Caco-2 (cell line): ENCODE results near the gene VAV2. TPM values are rescaled to one million over a fixed set of nuclear protein-coding genes. Genes with fewer than 3 reads are reported as not detected.

Experiments
- BruUV-seq: library from RNA; stranded (reverse); fragments of 400-500 nt; replicated peaks from 2 replicates; lab custom pipeline; 2021; lab: Mats Ljungman, UMichigan
- CTCF ChIA-PET: fragments of 300-600 bp; sonication (Branson Sonifier 250); formaldehyde crosslinking; loops from one replicate; lab custom pipeline; 2022; ENCODE audit warnings: antibody characterized with exemption; lab: Charles Lee
- POLR2A ChIA-PET: fragments of 300-600 bp; sonication (Branson Sonifier 250); formaldehyde crosslinking; loops from one replicate; lab custom pipeline; 2022; ENCODE audit warnings: antibody characterized with exemption; lab: Charles Lee
- DNase-seq, 2 experiments: peaks; one replicate each; pipeline versions ENCODE4 v3.0.0 to v3.0.0-alpha.2; 2020 to 2022
- H3K27me3 ChIP-seq: replicated peaks from 2 replicates; pipeline ENCODE4 v1.6.0; 2011; ENCODE audit warnings: low read length; ENCODE audit not compliant: control insufficient read depth, insufficient read depth
- H3K36me3 ChIP-seq: 2 replicates; pipeline ENCODE4 v1.5.1; 2011; ENCODE audit warnings: low read length; ENCODE audit not compliant: control insufficient read depth, insufficient read depth
- H3K4me1 ChIP-seq: fragments of 250-450 bp; sonication (Bioruptor Pico); 2 replicates; pipeline ENCODE4 v1.5.1; 2020; ENCODE audit warnings: mild to moderate bottlenecking
- H3K4me3 ChIP-seq: 2 replicates; pipeline ENCODE4 v1.5.1; 2011; ENCODE audit warnings: low read depth, mild to moderate bottlenecking, control low read depth, low read length
- H3K9me3 ChIP-seq: fragments of 250-450 bp; sonication (Bioruptor Pico); 2 replicates; pipeline ENCODE4 v1.5.1; 2020; ENCODE audit warnings: mild to moderate bottlenecking, moderate library complexity
- H3K27ac Mint-ChIP-seq: one replicate; pipeline ENCODE4 v1.8.0; 2022; ENCODE audit warnings: mixed read lengths; ENCODE audit not compliant: unreplicated experiment
- H3K27me3 Mint-ChIP-seq: one replicate; pipeline ENCODE4 v1.8.0; 2022; ENCODE audit warnings: mixed read lengths; ENCODE audit not compliant: insufficient read depth, unreplicated experiment
- H3K36me3 Mint-ChIP-seq: one replicate; pipeline ENCODE4 v1.8.0; 2022; ENCODE audit warnings: mild to moderate bottlenecking, mixed read lengths; ENCODE audit not compliant: insufficient read depth, unreplicated experiment
- H3K4me1 Mint-ChIP-seq: one replicate; pipeline ENCODE4 v1.8.0; 2022; ENCODE audit warnings: low read depth, mixed read lengths; ENCODE audit not compliant: unreplicated experiment
- H3K4me3 Mint-ChIP-seq: one replicate; pipeline ENCODE4 v1.8.0; 2022; ENCODE audit warnings: mild to moderate bottlenecking, moderate library complexity, mixed read lengths; ENCODE audit not compliant: unreplicated experiment
- H3K9me3 Mint-ChIP-seq: one replicate; pipeline ENCODE4 v1.8.0; 2022; ENCODE audit warnings: mixed read lengths; ENCODE audit not compliant: unreplicated experiment
- CTCF ChIP-seq, 2 experiments: fragments of 200-600 bp in 1 of 2; IDR thresholded peaks; 1 replicate in 1 of 2; 2 replicates in 1 of 2; pipeline versions ENCODE4 v1.5.1 to v1.8.0; 2011 to 2022; ENCODE audit warnings: antibody characterized with exemption in 1 of 2, control low read depth in 1 of 2, inconsistent platforms in 1 of 2, low read depth in 1 of 2, low read length in 1 of 2, mild to moderate bottlenecking in 1 of 2, moderate library complexity in 1 of 2; ENCODE audit not compliant: insufficient read depth in 1 of 2, severe bottlenecking in 1 of 2, unreplicated experiment in 1 of 2
- intact Hi-C: fragments of 100-400 bp; cut with micrococcal nuclease; formaldehyde crosslinking; loops from one replicate; pipeline ENCODE4 v1.10.0; 2022; ENCODE audit not compliant: unreplicated experiment
- total RNA-seq: library from RNA; stranded (reverse); gene quantifications from 2 replicates; pipeline ENCODE4 v1.2.3, GENCODE V29; 2022

VAV2 gene
- total RNA-seq, 1 experiment from 2014 or later: 55.3 TPM

- TF ChIP-seq CTCF (IDR thresholded peaks at IDR 0.05; ENCODE audit: insufficient read depth in 1 of 2, low read depth in 1 of 2, low read length in 1 of 2, severe bottlenecking in 1 of 2, unreplicated experiment in 1 of 2): no peak
- H3K4me3 Mint-ChIP-seq: no peak overlapping the region
- no peaks in the 10 kb centered on the region for H3K4me1 Mint-ChIP-seq
- no peaks in the 10 kb centered on the region; the same call in 1 of the 2 replicates for H3K4me1 ChIP-seq
- H3K9me3 ChIP-seq: no peaks in the 10 kb centered on the region
- H3K27ac Mint-ChIP-seq: no peak overlapping the region
- intact Hi-C loops: no loop called here
- BruUV-seq: no TSS peak
- no peaks in the 10 kb centered on the region for H3K9me3 Mint-ChIP-seq
- no peak for DNase-seq
- peaks cover 2% of the 10 kb centered on the region; the same call in 1 of the 2 replicates for H3K36me3 ChIP-seq
- H3K27me3 Mint-ChIP-seq: no peaks in the 10 kb centered on the region
- no peaks in the 10 kb centered on the region for H3K27me3 ChIP-seq
- H3K4me3 ChIP-seq: no peak overlapping the region
- CTCF ChIA-PET: no interaction called here
- H3K36me3 Mint-ChIP-seq: peaks cover 57% of the 10 kb centered on the region
- POLR2A ChIA-PET: no interaction called here
These were observed 176.3 kb downstream of the VAV2 start for GRCh38 chr9:133815781-133816180.

GRCh38 chr9:133814586-133815208 lies 177.4 kb downstream of the VAV2 start:
- H3K36me3 ChIP-seq: peaks cover 2% of the 10 kb centered on the region; the same call in 1 of the 2 replicates
- CTCF ChIA-PET: no interaction called here
- no peaks in the 10 kb centered on the region for H3K27me3 Mint-ChIP-seq

More at GRCh38 chr9:133814586-133815208, 177.4 kb downstream of the VAV2 start:
- Mint-ChIP-seq H3K9me3 (no peaks in the 10 kb centered on the region), H3K4me1 (no peaks in the 10 kb centered on the region), H3K36me3 (peaks cover 48% of the 10 kb centered on the region), H3K27ac (no peak overlapping the region), H3K4me3 (no peak overlapping the region)
- DNase-seq: no peak
- H3K4me1 ChIP-seq: no peaks in the 10 kb centered on the region; the same call in 1 of the 2 replicates
- intact Hi-C loops: no loop called here
- H3K27me3 ChIP-seq: no peaks in the 10 kb centered on the region
- no peak for TF ChIP-seq CTCF (IDR thresholded peaks at IDR 0.05; ENCODE audit: insufficient read depth in 1 of 2, low read depth in 1 of 2, low read length in 1 of 2, severe bottlenecking in 1 of 2, unreplicated experiment in 1 of 2)
- no peaks in the 10 kb centered on the region for H3K9me3 ChIP-seq
- H3K4me3 ChIP-seq: no peak overlapping the region
- BruUV-seq: no TSS peak
- POLR2A ChIA-PET: no interaction called here
